Activated CD8-positive, alpha-beta T cell treated with anti-CD3 and anti-CD28 coated beads for 36 hours (primary cell): Measurements from ENCODE around the gene ZNF678. TPM values are rescaled to one million over a fixed set of nuclear protein-coding genes. Genes with fewer than 3 reads are reported as not detected.
"Not testable (repeated sequence)": the region's sequence is repeated elsewhere in the genome, so short reads cannot be mapped to it uniquely, and the experiment has no call there.

Experiments
- ATAC-seq: fragments of 200-7000 bp; cut with Tn5 transposase; one replicate; pipeline ENCODE4 v1.10.0; 2021; ENCODE audit warnings: mild to moderate bottlenecking, moderate library complexity
- CTCF ChIA-PET: fragments of 350-600 bp; sonication (Branson Sonifier 250); formaldehyde crosslinking; loops from one replicate; lab custom pipeline; 2021; ENCODE audit warnings: antibody characterized with exemption; lab: Charles Lee
- POLR2A ChIA-PET: fragments of 350-600 bp; sonication (Branson Sonifier 250); formaldehyde crosslinking; loops from one replicate; lab custom pipeline; 2021; ENCODE audit warnings: antibody characterized with exemption; lab: Charles Lee
- DNase-seq: peaks from one replicate; pipeline ENCODE4 v3.0.0-alpha.2; 2020
- H3K27ac Mint-ChIP-seq: one replicate; pipeline ENCODE4 v1.8.0; 2021; ENCODE audit warnings: mild to moderate bottlenecking, mixed read lengths
- H3K27me3 Mint-ChIP-seq: one replicate; pipeline ENCODE4 v1.8.0; 2021; ENCODE audit warnings: mixed read lengths
- H3K36me3 Mint-ChIP-seq: one replicate; pipeline ENCODE4 v1.8.0; 2021; ENCODE audit warnings: low read depth, mixed read lengths
- H3K4me1 Mint-ChIP-seq: one replicate; pipeline ENCODE4 v1.8.0; 2021; ENCODE audit warnings: low read depth, mixed read lengths
- H3K4me3 Mint-ChIP-seq: one replicate; pipeline ENCODE4 v1.8.0; 2021; ENCODE audit warnings: mild to moderate bottlenecking, moderate library complexity, mixed read lengths
- H3K9me3 Mint-ChIP-seq: one replicate; pipeline ENCODE4 v1.8.0; 2021; ENCODE audit warnings: mixed read lengths
- intact Hi-C: fragments of 100-400 bp; cut with micrococcal nuclease; formaldehyde crosslinking; loops from one replicate; pipeline ENCODE4 v1.10.0; 2022
- total RNA-seq, 2 experiments: library from RNA; stranded (reverse); gene quantifications; one replicate each; pipeline ENCODE4 v1.2.3, GENCODE V29; 2021
- TF ChIP-seq, protein P1 (sequence below): fragments of 200-600 bp; IDR thresholded peaks from one replicate; pipeline ENCODE4 v1.8.0; 2022; ENCODE audit warnings: antibody characterized with exemption, mild to moderate bottlenecking

ZNF678 gene
- total RNA-seq, 2 experiments from 2014 or later, result 6.7 to 7.4 TPM

- H3K36me3 Mint-ChIP-seq, result peaks cover 11% of the 10 kb centered on the region
- TF ChIP-seq, protein P1, sequence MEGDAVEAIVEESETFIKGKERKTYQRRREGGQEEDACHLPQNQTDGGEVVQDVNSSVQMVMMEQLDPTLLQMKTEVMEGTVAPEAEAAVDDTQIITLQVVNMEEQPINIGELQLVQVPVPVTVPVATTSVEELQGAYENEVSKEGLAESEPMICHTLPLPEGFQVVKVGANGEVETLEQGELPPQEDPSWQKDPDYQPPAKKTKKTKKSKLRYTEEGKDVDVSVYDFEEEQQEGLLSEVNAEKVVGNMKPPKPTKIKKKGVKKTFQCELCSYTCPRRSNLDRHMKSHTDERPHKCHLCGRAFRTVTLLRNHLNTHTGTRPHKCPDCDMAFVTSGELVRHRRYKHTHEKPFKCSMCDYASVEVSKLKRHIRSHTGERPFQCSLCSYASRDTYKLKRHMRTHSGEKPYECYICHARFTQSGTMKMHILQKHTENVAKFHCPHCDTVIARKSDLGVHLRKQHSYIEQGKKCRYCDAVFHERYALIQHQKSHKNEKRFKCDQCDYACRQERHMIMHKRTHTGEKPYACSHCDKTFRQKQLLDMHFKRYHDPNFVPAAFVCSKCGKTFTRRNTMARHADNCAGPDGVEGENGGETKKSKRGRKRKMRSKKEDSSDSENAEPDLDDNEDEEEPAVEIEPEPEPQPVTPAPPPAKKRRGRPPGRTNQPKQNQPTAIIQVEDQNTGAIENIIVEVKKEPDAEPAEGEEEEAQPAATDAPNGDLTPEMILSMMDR, result no peak
- no peaks in the 10 kb centered on the region for H3K4me1 Mint-ChIP-seq
- H3K4me3 Mint-ChIP-seq, result no peak overlapping the region
- H3K27me3 Mint-ChIP-seq, result no peaks in the 10 kb centered on the region
- ChIA-PET CTCF (interaction anchor here (1.5 kb wide), 1 partner anchor 11 kb away, joined by 3 read pairs; no protein-coding TSS in a partner anchor), POLR2A (no interaction called here)
- intact Hi-C loops, result no loop called here
- peaks cover 20% of the 10 kb centered on the region for H3K9me3 Mint-ChIP-seq
- H3K27ac Mint-ChIP-seq, result no peak overlapping the region
- DNase-seq (no peak), ATAC-seq (no peak)
These were observed 13.5 kb upstream of the ZNF678 start for GRCh38 chr1:227549892-227550291.

- DNase-seq, POLR2A ChIA-PET, H3K27ac Mint-ChIP-seq, H3K4me1 Mint-ChIP-seq, ATAC-seq, H3K27me3 Mint-ChIP-seq, intact Hi-C loops, H3K4me3 Mint-ChIP-seq: not testable (repeated sequence)
- H3K9me3 Mint-ChIP-seq, result peaks cover 20% of the 10 kb centered on the region
- CTCF ChIA-PET, result interaction anchor here (1.0 to 1.1 kb wide), 2 partner anchors 9 to 12 kb away, joined by 3 read pairs; partner anchors contain the start of gene ZNF678
- peaks cover 11% of the 10 kb centered on the region for H3K36me3 Mint-ChIP-seq
These were observed 11.5 kb upstream of the ZNF678 start for GRCh38 chr1:227551881-227552280.

GRCh38 chr1:227556288-227556687, 7.1 kb upstream of the ZNF678 start:
- Mint-ChIP-seq H3K9me3 (peaks cover 14% of the 10 kb centered on the region), H3K4me1 (no peaks in the 10 kb centered on the region), H3K36me3 (peaks cover 15% of the 10 kb centered on the region), H3K4me3 (no peak overlapping the region), H3K27ac (no peak overlapping the region), H3K27me3 (peaks cover 23% of the 10 kb centered on the region)
- POLR2A ChIA-PET, result no interaction called here
- no peak for DNase-seq
- intact Hi-C loops, result no loop called here
- no peak for ATAC-seq
- CTCF ChIA-PET, result no interaction called here
- TF ChIP-seq, protein P1, result no peak

DNA sequence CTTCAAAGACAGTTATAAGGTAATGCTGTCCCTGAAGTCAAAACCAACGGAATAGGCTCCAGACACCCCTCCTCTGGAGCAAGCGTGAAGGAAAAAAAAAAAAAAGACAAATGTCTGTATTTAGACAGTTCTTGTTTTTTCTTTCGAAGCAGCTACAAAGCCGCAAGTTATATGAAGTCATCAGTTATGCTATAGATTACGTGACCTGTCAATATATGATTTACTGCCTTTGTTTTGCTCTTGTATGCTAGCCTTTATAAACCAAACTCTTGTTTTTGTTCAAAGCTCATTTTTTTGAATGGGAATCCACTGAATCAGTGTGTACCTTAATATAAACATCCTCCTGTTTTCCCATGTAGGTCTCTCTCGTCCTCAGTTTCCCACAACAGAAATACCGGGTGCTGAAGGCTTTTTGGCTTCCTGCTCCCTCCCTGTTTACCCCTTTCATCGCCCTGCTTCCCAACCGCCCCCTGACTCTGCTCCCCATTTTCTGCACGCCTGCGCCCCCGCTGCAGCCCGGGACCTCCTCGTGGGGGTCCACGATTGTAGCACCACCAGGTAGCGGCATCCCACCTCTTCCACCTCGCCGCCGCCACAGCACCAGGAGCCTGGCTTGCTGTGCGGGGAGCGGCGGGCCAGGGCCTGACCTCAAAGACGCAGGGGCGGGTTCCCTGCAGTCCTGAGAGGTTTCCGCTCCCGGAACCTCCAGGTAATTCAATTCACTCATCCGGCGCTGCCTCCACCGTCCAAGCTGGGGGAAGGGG, 5.2 kb upstream of the ZNF678 start:
- Mint-ChIP-seq H3K4me1 (peaks cover 2% of the 10 kb centered on the region), H3K4me3 (no peak overlapping the region), H3K27me3 (peaks cover 32% of the 10 kb centered on the region), H3K9me3 (peaks cover 2% of the 10 kb centered on the region), H3K36me3 (peaks cover 7% of the 10 kb centered on the region), H3K27ac (no peak overlapping the region)
- POLR2A ChIA-PET, result no interaction called here
- DNase-seq (no peak), ATAC-seq (no peak)
- CTCF ChIA-PET, result interaction anchor here (1.1 to 3.3 kb wide), 2 partner anchors 15 kb away, joined by 5 to 13 read pairs; no protein-coding TSS in a partner anchor
- TF ChIP-seq, protein P1, result no peak
- intact Hi-C loops, result no loop called here

- ChIA-PET CTCF (interaction anchor here (1.2 to 3.3 kb wide), 2 partner anchors 13 to 16 kb away, joined by 3 to 13 read pairs; no protein-coding TSS in a partner anchor), POLR2A (no interaction called here)
- no peak for ATAC-seq
- Mint-ChIP-seq H3K4me1 (peaks cover 4% of the 10 kb centered on the region), H3K9me3 (peaks cover 2% of the 10 kb centered on the region), H3K27ac (no peak overlapping the region), H3K36me3 (peaks cover 7% of the 10 kb centered on the region), H3K27me3 (peaks cover 32% of the 10 kb centered on the region), H3K4me3 (no peak overlapping the region)
- TF ChIP-seq, protein P1, result no peak
- intact Hi-C loops, result no loop called here
- no peak for DNase-seq
These were observed 4.6 kb upstream of the ZNF678 start for GRCh38 chr1:227558732-227559262.
